Measurements from ENCODE around the gene EEFSEC. TPM values are rescaled to one million over a fixed set of nuclear protein-coding genes. Genes with fewer than 3 reads are reported as not detected.

The EEFSEC gene
- total RNA-seq, 1 experiment from 2014 or later = 15.4 TPM

GRCh38 chr3:128443771-128444170 is 290.5 kb downstream of the EEFSEC start:
- in situ Hi-C loops (cut with HindIII; ENCODE audit: low pct_unique_long_range_greater_than_20kb, low sequenced_read_pairs) = no loop called here

GRCh38 chr3:128445357-128445756 is 292.1 kb downstream of the EEFSEC start:
- in situ Hi-C loops (cut with HindIII; ENCODE audit: low pct_unique_long_range_greater_than_20kb, low sequenced_read_pairs) = no loop called here
- H3K27ac ChIP-seq (ENCODE audit: low read length) = no peak overlapping the region
- no peaks in the 10 kb centered on the region for H3K4me1 ChIP-seq (ENCODE audit: control insufficient read depth, insufficient read depth, low read length)
- ATAC-seq = no peak
- no peaks in the 10 kb centered on the region for H3K9me3 ChIP-seq (ENCODE audit: control insufficient read depth, insufficient read depth, low read depth, low read length)
- no peak for DNase-seq (ENCODE audit: low read depth, low spot score)
- ChIA-PET POLR2A (no interaction called here), CTCF (no interaction called here)
- no peak for TF ChIP-seq POLR2AphosphoS5 (IDR thresholded peaks at IDR 0.05; ENCODE audit: low read depth, low read length)
- TF ChIP-seq REST (IDR thresholded peaks at IDR 0.05; ENCODE audit: insufficient read depth in 1 of 2, low read depth in 2 of 2, low read length in 1 of 2) = no peak
- TF ChIP-seq, protein P1, sequence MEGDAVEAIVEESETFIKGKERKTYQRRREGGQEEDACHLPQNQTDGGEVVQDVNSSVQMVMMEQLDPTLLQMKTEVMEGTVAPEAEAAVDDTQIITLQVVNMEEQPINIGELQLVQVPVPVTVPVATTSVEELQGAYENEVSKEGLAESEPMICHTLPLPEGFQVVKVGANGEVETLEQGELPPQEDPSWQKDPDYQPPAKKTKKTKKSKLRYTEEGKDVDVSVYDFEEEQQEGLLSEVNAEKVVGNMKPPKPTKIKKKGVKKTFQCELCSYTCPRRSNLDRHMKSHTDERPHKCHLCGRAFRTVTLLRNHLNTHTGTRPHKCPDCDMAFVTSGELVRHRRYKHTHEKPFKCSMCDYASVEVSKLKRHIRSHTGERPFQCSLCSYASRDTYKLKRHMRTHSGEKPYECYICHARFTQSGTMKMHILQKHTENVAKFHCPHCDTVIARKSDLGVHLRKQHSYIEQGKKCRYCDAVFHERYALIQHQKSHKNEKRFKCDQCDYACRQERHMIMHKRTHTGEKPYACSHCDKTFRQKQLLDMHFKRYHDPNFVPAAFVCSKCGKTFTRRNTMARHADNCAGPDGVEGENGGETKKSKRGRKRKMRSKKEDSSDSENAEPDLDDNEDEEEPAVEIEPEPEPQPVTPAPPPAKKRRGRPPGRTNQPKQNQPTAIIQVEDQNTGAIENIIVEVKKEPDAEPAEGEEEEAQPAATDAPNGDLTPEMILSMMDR (IDR thresholded peaks at IDR 0.05) = no peak
- TF ChIP-seq SIN3A (IDR thresholded peaks at IDR 0.05; ENCODE audit: borderline replicate concordance, insufficient read depth, low read depth, low read length) = no peak
- no peak for TF ChIP-seq TCF7L2 (IDR thresholded peaks at IDR 0.05; ENCODE audit: low read depth, low read length)
- H3K4me3 ChIP-seq (ENCODE audit: low read depth in 2 of 2, low read length in 2 of 2) = no peak overlapping the region
- H3K36me3 ChIP-seq (ENCODE audit: control insufficient read depth, insufficient read depth, low read length) = no peaks in the 10 kb centered on the region
- H3K27me3 ChIP-seq (ENCODE audit: control insufficient read depth, insufficient read depth, low read length) = no peaks in the 10 kb centered on the region
- BruUV-seq (replicated peaks) = no TSS peak
- intact Hi-C loops (cut with micrococcal nuclease; ENCODE audit: unreplicated experiment) = no loop called here

More at GRCh38 chr3:128443771-128444170, 290.5 kb downstream of the EEFSEC start:
- Histone ChIP-seq H3K4me3 (ENCODE audit: low read depth in 2 of 2, low read length in 2 of 2) (no peak overlapping the region), H3K27ac (ENCODE audit: low read length) (no peak overlapping the region), H3K9me3 (ENCODE audit: control insufficient read depth, insufficient read depth, low read depth, low read length) (no peaks in the 10 kb centered on the region), H3K36me3 (ENCODE audit: control insufficient read depth, insufficient read depth, low read length) (no peaks in the 10 kb centered on the region), H3K27me3 (ENCODE audit: control insufficient read depth, insufficient read depth, low read length) (no peaks in the 10 kb centered on the region), H3K4me1 (ENCODE audit: control insufficient read depth, insufficient read depth, low read length) (no peaks in the 10 kb centered on the region)
- no peak for DNase-seq (ENCODE audit: low read depth, low spot score)
- BruUV-seq (replicated peaks) = no TSS peak
- ChIA-PET CTCF (no interaction called here), POLR2A (no interaction called here)
- TF ChIP-seq POLR2AphosphoS5 (IDR thresholded peaks at IDR 0.05; ENCODE audit: low read depth, low read length) (no peak), SIN3A (IDR thresholded peaks at IDR 0.05; ENCODE audit: borderline replicate concordance, insufficient read depth, low read depth, low read length) (no peak)
- intact Hi-C loops (cut with micrococcal nuclease; ENCODE audit: unreplicated experiment) = no loop called here
- no peak for ATAC-seq

GRCh38 chr3:128446821-128447220 is 293.5 kb downstream of the EEFSEC start:
- ATAC-seq (no peak), DNase-seq (ENCODE audit: low read depth, low spot score) (no peak)
- ChIA-PET CTCF (no interaction called here), POLR2A (no interaction called here)
- no peak for TF ChIP-seq REST (IDR thresholded peaks at IDR 0.05; ENCODE audit: insufficient read depth in 1 of 2, low read depth in 2 of 2, low read length in 1 of 2)
- no peak for TF ChIP-seq TCF7L2 (IDR thresholded peaks at IDR 0.05; ENCODE audit: low read depth, low read length)
- TF ChIP-seq, protein P1 (IDR thresholded peaks at IDR 0.05) = no peak
- no peak for TF ChIP-seq SIN3A (IDR thresholded peaks at IDR 0.05; ENCODE audit: borderline replicate concordance, insufficient read depth, low read depth, low read length)
- no peak for TF ChIP-seq POLR2AphosphoS5 (IDR thresholded peaks at IDR 0.05; ENCODE audit: low read depth, low read length)
- H3K36me3 ChIP-seq (ENCODE audit: control insufficient read depth, insufficient read depth, low read length) = no peaks in the 10 kb centered on the region
- BruUV-seq (replicated peaks) = no TSS peak
- no peaks in the 10 kb centered on the region for H3K9me3 ChIP-seq (ENCODE audit: control insufficient read depth, insufficient read depth, low read depth, low read length)
- intact Hi-C loops (cut with micrococcal nuclease; ENCODE audit: unreplicated experiment) = no loop called here
- in situ Hi-C loops (cut with HindIII; ENCODE audit: low pct_unique_long_range_greater_than_20kb, low sequenced_read_pairs) = no loop called here
- H3K4me1 ChIP-seq (ENCODE audit: control insufficient read depth, insufficient read depth, low read length) = no peaks in the 10 kb centered on the region
- no peak overlapping the region for H3K4me3 ChIP-seq (ENCODE audit: low read depth in 2 of 2, low read length in 2 of 2)
- H3K27ac ChIP-seq (ENCODE audit: low read length) = no peak overlapping the region
- no peaks in the 10 kb centered on the region for H3K27me3 ChIP-seq (ENCODE audit: control insufficient read depth, insufficient read depth, low read length)

All from Panc1 (cell line).